ENCODE data around the gene GNAS-AS1.

DNA sequence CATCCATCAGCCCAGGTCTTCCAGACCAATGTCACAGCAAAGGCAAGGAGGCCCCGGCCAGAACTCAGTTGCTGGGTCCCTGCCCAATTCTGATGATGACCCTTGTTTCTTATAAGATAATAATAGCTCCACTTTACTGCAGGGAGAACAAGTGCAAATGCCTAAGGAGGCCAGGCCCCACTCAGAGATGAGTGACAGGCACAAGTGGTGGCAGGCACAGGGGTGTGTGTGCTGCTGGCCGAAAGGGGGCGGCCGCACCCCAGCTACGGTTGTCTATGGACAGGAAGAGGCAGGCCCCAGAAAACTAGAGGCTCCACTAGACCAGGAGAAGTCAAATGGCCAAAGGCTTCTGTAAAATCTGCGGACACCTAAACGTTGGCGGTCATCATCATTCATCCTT, 28.6 kb downstream of the GNAS-AS1 start:
- TF ChIP-seq, protein P1, sequence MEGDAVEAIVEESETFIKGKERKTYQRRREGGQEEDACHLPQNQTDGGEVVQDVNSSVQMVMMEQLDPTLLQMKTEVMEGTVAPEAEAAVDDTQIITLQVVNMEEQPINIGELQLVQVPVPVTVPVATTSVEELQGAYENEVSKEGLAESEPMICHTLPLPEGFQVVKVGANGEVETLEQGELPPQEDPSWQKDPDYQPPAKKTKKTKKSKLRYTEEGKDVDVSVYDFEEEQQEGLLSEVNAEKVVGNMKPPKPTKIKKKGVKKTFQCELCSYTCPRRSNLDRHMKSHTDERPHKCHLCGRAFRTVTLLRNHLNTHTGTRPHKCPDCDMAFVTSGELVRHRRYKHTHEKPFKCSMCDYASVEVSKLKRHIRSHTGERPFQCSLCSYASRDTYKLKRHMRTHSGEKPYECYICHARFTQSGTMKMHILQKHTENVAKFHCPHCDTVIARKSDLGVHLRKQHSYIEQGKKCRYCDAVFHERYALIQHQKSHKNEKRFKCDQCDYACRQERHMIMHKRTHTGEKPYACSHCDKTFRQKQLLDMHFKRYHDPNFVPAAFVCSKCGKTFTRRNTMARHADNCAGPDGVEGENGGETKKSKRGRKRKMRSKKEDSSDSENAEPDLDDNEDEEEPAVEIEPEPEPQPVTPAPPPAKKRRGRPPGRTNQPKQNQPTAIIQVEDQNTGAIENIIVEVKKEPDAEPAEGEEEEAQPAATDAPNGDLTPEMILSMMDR (IDR thresholded peaks at IDR 0.05), result no peak
- TF ChIP-seq POLR2A (IDR thresholded peaks at IDR 0.05), result no peak

Measured in thyroid gland (tissue), 4 donors.